ENCODE results near the gene AFAP1L2. TPM values are rescaled to one million over a fixed set of nuclear protein-coding genes. Genes with fewer than 3 reads are reported as not detected.

AFAP1L2 gene
- total and polyA plus RNA-seq, 7 donors: 2.5 to 26.0 (median 7.9) TPM

GRCh38 chr10:114342976-114343375, 61.3 kb downstream of the AFAP1L2 start:
- Histone ChIP-seq H3K4me3 (no peak overlapping the region), H3K36me3 (no peaks in the 10 kb centered on the region), H3K9me3 (no peaks in the 10 kb centered on the region), H3K27me3 (no peaks in the 10 kb centered on the region), H3K4me1 (peaks cover 0 to 30% (median 7%) of the 10 kb centered on the region in 4 donors), H3K27ac (peak overlapping the region in 3 of 4 donors; percentile 30 to 55 (median 35))
- intact Hi-C loops (cut with DNase I): no loop called here
- WGBS, 2 donors: 90 to 93% methylated on average over 2 of the region's 2 CpGs
- DNase-seq: no peak
- TF ChIP-seq EP300 (IDR thresholded peaks at IDR 0.05): no peak
- no peak for TF ChIP-seq POLR2AphosphoS5 (IDR thresholded peaks at IDR 0.05)
- no peak for TF ChIP-seq POLR2A (IDR thresholded peaks at IDR 0.05)

GRCh38 chr10:114340816-114341215, 63.5 kb downstream of the AFAP1L2 start:
- Histone ChIP-seq H3K27ac (no peak overlapping the region), H3K4me3 (no peak overlapping the region), H3K9me3 (no peaks in the 10 kb centered on the region), H3K27me3 (no peaks in the 10 kb centered on the region), H3K4me1 (peaks cover 0 to 17% (median 7%) of the 10 kb centered on the region in 4 donors), H3K36me3 (no peaks in the 10 kb centered on the region)
- peak; percentile 34 for DNase-seq
- TF ChIP-seq POLR2AphosphoS5 (IDR thresholded peaks at IDR 0.05) (no peak), EP300 (IDR thresholded peaks at IDR 0.05) (no peak), POLR2A (IDR thresholded peaks at IDR 0.05) (no peak)
- TF ChIP-seq, protein P1, sequence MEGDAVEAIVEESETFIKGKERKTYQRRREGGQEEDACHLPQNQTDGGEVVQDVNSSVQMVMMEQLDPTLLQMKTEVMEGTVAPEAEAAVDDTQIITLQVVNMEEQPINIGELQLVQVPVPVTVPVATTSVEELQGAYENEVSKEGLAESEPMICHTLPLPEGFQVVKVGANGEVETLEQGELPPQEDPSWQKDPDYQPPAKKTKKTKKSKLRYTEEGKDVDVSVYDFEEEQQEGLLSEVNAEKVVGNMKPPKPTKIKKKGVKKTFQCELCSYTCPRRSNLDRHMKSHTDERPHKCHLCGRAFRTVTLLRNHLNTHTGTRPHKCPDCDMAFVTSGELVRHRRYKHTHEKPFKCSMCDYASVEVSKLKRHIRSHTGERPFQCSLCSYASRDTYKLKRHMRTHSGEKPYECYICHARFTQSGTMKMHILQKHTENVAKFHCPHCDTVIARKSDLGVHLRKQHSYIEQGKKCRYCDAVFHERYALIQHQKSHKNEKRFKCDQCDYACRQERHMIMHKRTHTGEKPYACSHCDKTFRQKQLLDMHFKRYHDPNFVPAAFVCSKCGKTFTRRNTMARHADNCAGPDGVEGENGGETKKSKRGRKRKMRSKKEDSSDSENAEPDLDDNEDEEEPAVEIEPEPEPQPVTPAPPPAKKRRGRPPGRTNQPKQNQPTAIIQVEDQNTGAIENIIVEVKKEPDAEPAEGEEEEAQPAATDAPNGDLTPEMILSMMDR (IDR thresholded peaks at IDR 0.05): no peak
- WGBS, 2 donors: 92 to 96% methylated on average over 8 of the region's 8 CpGs
- intact Hi-C loops (cut with DNase I): no loop called here

- H3K27ac ChIP-seq: no peak overlapping the region
- WGBS, 2 donors: 85 to 92% methylated on average over 19 of the region's 19 CpGs
- intact Hi-C loops (cut with DNase I): no loop called here
- peak; percentile 56 for DNase-seq
- TF ChIP-seq POLR2AphosphoS5 (IDR thresholded peaks at IDR 0.05): no peak
- no peak for TF ChIP-seq POLR2A (IDR thresholded peaks at IDR 0.05)
- TF ChIP-seq, protein P1 (IDR thresholded peaks at IDR 0.05): no peak
- TF ChIP-seq EP300 (IDR thresholded peaks at IDR 0.05): no peak
- H3K4me3 ChIP-seq: no peak overlapping the region
- H3K27me3 ChIP-seq: no peaks in the 10 kb centered on the region
- no peaks in the 10 kb centered on the region for H3K36me3 ChIP-seq
- peaks cover 0 to 19% (median 11%) of the 10 kb centered on the region in 4 donors for H3K4me1 ChIP-seq
- H3K9me3 ChIP-seq: no peaks in the 10 kb centered on the region
Observed at GRCh38 chr10:114337510-114338462, 66.5 kb downstream of the AFAP1L2 start.

GRCh38 chr10:114336823-114337509, 67.3 kb downstream of the AFAP1L2 start:
- H3K36me3 ChIP-seq: no peaks in the 10 kb centered on the region
- H3K9me3 ChIP-seq: no peaks in the 10 kb centered on the region
- no peaks in the 10 kb centered on the region for H3K27me3 ChIP-seq
- H3K4me3 ChIP-seq: no peak overlapping the region
- intact Hi-C loops (cut with DNase I): no loop called here
- no peak for TF ChIP-seq POLR2A (IDR thresholded peaks at IDR 0.05)
- TF ChIP-seq, protein P1 (IDR thresholded peaks at IDR 0.05): no peak
- TF ChIP-seq POLR2AphosphoS5 (IDR thresholded peaks at IDR 0.05): no peak
- no peak for TF ChIP-seq EP300 (IDR thresholded peaks at IDR 0.05)
- WGBS, 2 donors: 66 to 83% methylated on average over 10 of the region's 10 CpGs
- peaks cover 0 to 27% (median 15%) of the 10 kb centered on the region in 4 donors for H3K4me1 ChIP-seq
- DNase-seq: peak; percentile 39
- H3K27ac ChIP-seq: no peak overlapping the region

GRCh38 chr10:114335614-114336013, 68.7 kb downstream of the AFAP1L2 start:
- Histone ChIP-seq H3K9me3 (no peaks in the 10 kb centered on the region), H3K27me3 (no peaks in the 10 kb centered on the region), H3K36me3 (no peaks in the 10 kb centered on the region), H3K4me3 (no peak overlapping the region), H3K27ac (no peak overlapping the region), H3K4me1 (peaks cover 0 to 30% (median 16%) of the 10 kb centered on the region in 4 donors)
- TF ChIP-seq EP300 (IDR thresholded peaks at IDR 0.05) (no peak), POLR2A (IDR thresholded peaks at IDR 0.05) (no peak), POLR2AphosphoS5 (IDR thresholded peaks at IDR 0.05) (no peak)
- TF ChIP-seq, protein P1 (IDR thresholded peaks at IDR 0.05): no peak
- 50 to 79% methylated on average over 3 of the region's 3 CpGs for WGBS, 2 donors
- intact Hi-C loops (cut with DNase I): no loop called here
- DNase-seq: no peak
